Measurements from ENCODE around the gene TNNC1. TPM values are rescaled to one million over a fixed set of nuclear protein-coding genes. Genes with fewer than 3 reads are reported as not detected.

Gene TNNC1
- total and polyA plus RNA-seq, 10 of the 15 experiments (the other 5 are each of a cell fraction or from before 2014, with no cell fraction given): 0.13 to 1.3 (median 0.53) TPM; not detected in 2

GRCh38 chr3:52453496-52454249 is at the start of gene TNNC1 (continued):
- TF ChIP-seq E2F8 (IDR thresholded peaks at IDR 0.05; ENCODE audit: low read depth, partially characterized antibody) (no peak), MEF2A (IDR thresholded peaks at IDR 0.05; ENCODE audit: insufficient read depth, low read depth, low read length) (no peak), SUPT20H (IDR thresholded peaks at IDR 0.05; ENCODE audit: borderline replicate concordance, control insufficient read depth, low read depth, low read length) (no peak), PAX8 (IDR thresholded peaks at IDR 0.05) (no peak), GABPA (IDR thresholded peaks at IDR 0.05; ENCODE audit: low read depth) (no peak), ZNF274 (IDR thresholded peaks at IDR 0.05; ENCODE audit: insufficient read depth, insufficient read length) (no peak), HDAC6 (IDR thresholded peaks at IDR 0.05; ENCODE audit: unreplicated experiment) (no peak), RELA (IDR thresholded peaks at IDR 0.05; ENCODE audit: borderline replicate concordance, partially characterized antibody) (no peak), RCOR1 (conservative IDR thresholded peaks at IDR 0.05; ENCODE audit: low read depth, low read length) (no peak), BRCA1 (IDR thresholded peaks at IDR 0.05; ENCODE audit: low read depth, low read length) (no peak)
